ENCODE measurements around the gene BHMT. TPM values are rescaled to one million over a fixed set of nuclear protein-coding genes. Genes with fewer than 3 reads are reported as not detected.

BHMT gene
- total and polyA plus RNA-seq, 2 experiments from 2014 or later, result 2.6 to 4.2 TPM

- TF ChIP-seq, protein P1, sequence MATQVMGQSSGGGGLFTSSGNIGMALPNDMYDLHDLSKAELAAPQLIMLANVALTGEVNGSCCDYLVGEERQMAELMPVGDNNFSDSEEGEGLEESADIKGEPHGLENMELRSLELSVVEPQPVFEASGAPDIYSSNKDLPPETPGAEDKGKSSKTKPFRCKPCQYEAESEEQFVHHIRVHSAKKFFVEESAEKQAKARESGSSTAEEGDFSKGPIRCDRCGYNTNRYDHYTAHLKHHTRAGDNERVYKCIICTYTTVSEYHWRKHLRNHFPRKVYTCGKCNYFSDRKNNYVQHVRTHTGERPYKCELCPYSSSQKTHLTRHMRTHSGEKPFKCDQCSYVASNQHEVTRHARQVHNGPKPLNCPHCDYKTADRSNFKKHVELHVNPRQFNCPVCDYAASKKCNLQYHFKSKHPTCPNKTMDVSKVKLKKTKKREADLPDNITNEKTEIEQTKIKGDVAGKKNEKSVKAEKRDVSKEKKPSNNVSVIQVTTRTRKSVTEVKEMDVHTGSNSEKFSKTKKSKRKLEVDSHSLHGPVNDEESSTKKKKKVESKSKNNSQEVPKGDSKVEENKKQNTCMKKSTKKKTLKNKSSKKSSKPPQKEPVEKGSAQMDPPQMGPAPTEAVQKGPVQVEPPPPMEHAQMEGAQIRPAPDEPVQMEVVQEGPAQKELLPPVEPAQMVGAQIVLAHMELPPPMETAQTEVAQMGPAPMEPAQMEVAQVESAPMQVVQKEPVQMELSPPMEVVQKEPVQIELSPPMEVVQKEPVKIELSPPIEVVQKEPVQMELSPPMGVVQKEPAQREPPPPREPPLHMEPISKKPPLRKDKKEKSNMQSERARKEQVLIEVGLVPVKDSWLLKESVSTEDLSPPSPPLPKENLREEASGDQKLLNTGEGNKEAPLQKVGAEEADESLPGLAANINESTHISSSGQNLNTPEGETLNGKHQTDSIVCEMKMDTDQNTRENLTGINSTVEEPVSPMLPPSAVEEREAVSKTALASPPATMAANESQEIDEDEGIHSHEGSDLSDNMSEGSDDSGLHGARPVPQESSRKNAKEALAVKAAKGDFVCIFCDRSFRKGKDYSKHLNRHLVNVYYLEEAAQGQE (IDR thresholded peaks at IDR 0.05; ENCODE audit: unreplicated experiment), result no peak
Observed at GRCh38 chr5:79062436-79062835, 49.2 kb upstream of the BHMT start (continued).

DNA sequence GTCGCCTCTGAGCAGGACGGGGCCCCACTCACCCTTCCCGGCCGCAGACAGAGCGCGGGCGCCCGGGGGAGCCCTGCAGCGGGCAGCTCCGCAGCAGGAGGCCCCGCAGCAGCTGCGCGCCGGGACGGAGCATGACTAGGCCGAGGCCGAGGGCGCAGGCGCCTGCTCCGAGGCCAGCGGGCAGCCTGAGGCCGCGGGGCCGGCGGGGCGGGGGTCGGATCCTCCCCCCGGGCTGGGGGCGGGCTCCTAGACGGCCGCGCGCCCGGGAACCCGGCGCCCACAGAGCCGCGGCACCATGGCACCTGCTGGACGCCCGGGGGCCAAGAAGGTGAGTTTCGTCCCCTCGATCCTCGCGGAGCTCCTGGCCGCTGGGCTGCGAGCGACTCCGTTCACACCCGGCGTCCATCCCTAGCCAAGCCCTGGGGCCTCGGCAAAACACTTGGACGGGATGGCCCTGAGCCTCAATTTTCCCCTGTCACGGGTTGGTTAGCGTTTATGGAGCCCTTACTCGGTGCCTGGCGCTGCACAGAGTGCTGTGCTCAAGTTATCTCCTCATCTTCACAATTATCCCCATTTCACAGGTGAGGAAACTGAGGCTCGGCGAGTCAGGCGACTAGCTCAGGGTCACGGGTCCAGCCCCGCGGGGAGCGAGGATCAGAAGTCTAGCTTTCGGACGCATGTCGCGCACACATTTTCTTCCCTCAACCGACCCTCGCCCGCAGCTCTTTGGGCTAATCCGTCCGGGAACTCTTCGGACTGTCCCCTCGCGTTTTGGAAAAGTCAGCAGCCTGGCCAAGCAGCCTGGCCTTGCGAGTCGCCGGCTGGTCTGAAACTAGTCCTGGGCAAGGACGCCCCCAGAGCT, 41.9 kb upstream of the BHMT start, which contains the start of the genes BHMT2 and DMGDH:
BHMT2 (plus strand) TSS at position 280 of the 862 bp plus-strand sequence; CDS start at position 296, 16 bp downstream.
DMGDH (minus strand) TSS at position 187 of the 862 bp plus-strand sequence; CDS start at position 133, 54 bp downstream.
- no peak within 1 kb of the TSS for H3K4me3 Mint-ChIP-seq
- Histone ChIP-seq H3K4me1 (ENCODE audit: insufficient read depth) (no peaks in the 10 kb centered on the region), H2AFZ (peak within 1 kb of the TSS; percentile 90), H3K27ac (ENCODE audit: low read depth) (no peak within 1 kb of the TSS), H4K20me1 (replicated peaks; ENCODE audit: insufficient read depth) (no peaks in the 10 kb centered on the region), H3K9me2 (ENCODE audit: insufficient read depth) (no peaks in the 10 kb centered on the region), H3K4me2 (peak within 1 kb of the TSS; percentile 70), H3K4me3 (peak within 1 kb of the TSS; percentile 51), H3F3A (replicated peaks; ENCODE audit: low read depth) (no peaks in the 10 kb centered on the region), H3K36me3 (ENCODE audit: insufficient read depth) (no peaks in the 10 kb centered on the region), H3K79me2 (replicated peaks; ENCODE audit: insufficient read depth) (no peaks in the 10 kb centered on the region), H3K27me3 (ENCODE audit: insufficient read depth) (0 out of 2 replicates have a peak, but pooled peaks cover 6% of the 10 kb centered on the region)
- peak; percentile 90 for ATAC-seq
- H3K4me1 Mint-ChIP-seq, result peaks cover 4% of the 10 kb centered on the region; the same call in 1 of the 3 replicates
- H3K27me3 Mint-ChIP-seq (ENCODE audit: insufficient read depth, low read depth, poor library complexity), result peaks cover 3% of the 10 kb centered on the region
- peak within 1 kb of the TSS; percentile 74 for H3K27ac Mint-ChIP-seq
- H3K9me3 Mint-ChIP-seq, result peaks cover 5% of the 10 kb centered on the region; the same call in 1 of the 3 replicates
- H3K36me3 Mint-ChIP-seq (ENCODE audit: low read depth), result no peaks in the 10 kb centered on the region
- peak; percentile 56 for DNase-seq (ENCODE audit: low spot score)
- TF ChIP-seq ETS1 (IDR thresholded peaks at IDR 0.05) (no peak), JUNB (IDR thresholded peaks at IDR 0.05; ENCODE audit: unreplicated experiment) (no peak), ZNF462 (CRISPR knock-in tag; IDR thresholded peaks at IDR 0.05) (no peak), STAT1 (IDR thresholded peaks at IDR 0.05; ENCODE audit: unreplicated experiment) (no peak), ZNF331 (CRISPR knock-in tag; IDR thresholded peaks at IDR 0.05; ENCODE audit: low read depth) (no peak), CREB1 (CRISPR knock-in tag; IDR thresholded peaks at IDR 0.05; ENCODE audit: low read depth) (no peak), ZNF114 (CRISPR knock-in tag; IDR thresholded peaks at IDR 0.05) (no peak), EZH2 (IDR thresholded peaks at IDR 0.05; ENCODE audit: low read depth, unreplicated experiment) (no peak), NANOG (IDR thresholded peaks at IDR 0.05; ENCODE audit: borderline replicate concordance) (no peak), EZH2phosphoT487 (IDR thresholded peaks at IDR 0.05; ENCODE audit: unreplicated experiment) (no peak)

All from GM23338 (cell line).